ENCODE measurements around the gene TSACC. TPM values are rescaled to one million over a fixed set of nuclear protein-coding genes. Genes with fewer than 3 reads are reported as not detected.
"Not testable (repeated sequence)": the region's sequence is repeated elsewhere in the genome, so short reads cannot be mapped to it uniquely, and the experiment has no call there.

TSACC gene
- total RNA-seq, 2 experiments from 2014 or later = not detected

GRCh38 chr1:156336242-156336641 lies 2.1 kb upstream of the TSACC start:
- Mint-ChIP-seq H3K36me3 (peaks cover 49% of the 10 kb centered on the region), H3K4me1 (peaks cover 25% of the 10 kb centered on the region), H3K27me3 (no peaks in the 10 kb centered on the region), H3K27ac (peak overlapping the region; percentile 93), H3K4me3 (peak overlapping the region; percentile 98), H3K9me3 (no peaks in the 10 kb centered on the region)
- DNase-seq = no peak

DNA sequence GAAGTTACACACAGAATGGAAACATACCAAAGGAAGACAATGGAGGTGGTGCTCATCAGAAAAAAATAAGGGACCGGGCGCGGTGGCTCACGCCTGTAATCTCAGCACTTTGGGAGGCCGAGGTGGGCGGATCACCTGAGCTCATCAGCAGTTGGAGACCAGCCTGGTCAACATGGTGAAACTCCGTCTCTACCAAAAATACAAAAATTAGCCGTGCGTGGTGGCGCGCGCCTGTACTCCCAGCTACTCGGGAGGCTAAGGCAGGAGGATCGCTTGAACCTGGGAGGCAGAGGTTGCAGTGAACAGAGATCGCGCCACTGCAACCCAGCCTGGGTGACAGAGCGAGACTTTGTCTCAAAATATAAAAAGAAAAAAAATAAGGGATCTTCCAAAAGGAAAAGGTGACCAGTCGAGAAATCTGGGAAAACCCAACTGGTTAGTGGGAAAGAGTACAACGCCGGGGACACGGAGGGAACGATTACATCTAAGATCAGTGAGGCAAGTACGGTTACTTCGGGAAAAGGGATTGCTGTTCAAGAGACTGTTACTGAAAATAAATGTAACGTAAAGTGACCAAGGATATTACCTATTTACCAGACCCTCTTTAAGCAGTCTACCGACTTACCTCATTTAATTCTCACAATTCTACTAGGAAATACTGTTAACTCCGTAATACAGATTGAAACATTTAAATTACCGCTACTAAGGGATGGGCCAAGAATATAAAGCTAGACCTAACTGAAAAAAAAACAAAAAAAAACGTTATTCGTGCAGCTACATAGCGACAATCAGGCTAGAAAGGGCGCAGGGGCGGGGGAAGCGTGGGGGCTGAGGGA lies 1.1 kb upstream of the TSACC start:
- H3K36me3 Mint-ChIP-seq = peaks cover 44% of the 10 kb centered on the region
- H3K9me3 Mint-ChIP-seq = no peaks in the 10 kb centered on the region
- peak; percentile 10 for DNase-seq
- peak overlapping the region; percentile 93 for H3K27ac Mint-ChIP-seq
- H3K27me3 Mint-ChIP-seq = no peaks in the 10 kb centered on the region
- H3K4me3 Mint-ChIP-seq = peak overlapping the region; percentile 98
- H3K4me1 Mint-ChIP-seq = peaks cover 28% of the 10 kb centered on the region

DNA sequence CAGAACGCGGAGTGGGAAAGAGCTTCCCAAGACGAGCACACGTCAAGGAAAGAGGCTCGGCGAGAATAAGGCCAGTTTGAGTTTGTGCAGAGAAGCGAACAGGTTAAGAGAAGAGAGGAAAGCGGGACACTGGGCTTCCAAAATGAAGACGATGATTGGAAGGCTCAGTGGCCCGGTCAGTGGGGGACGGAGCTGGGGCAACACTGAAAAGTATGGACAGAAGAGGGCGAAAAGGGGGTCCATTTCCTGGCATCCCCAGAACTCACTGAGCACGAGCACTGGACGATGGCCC lies 492 bp upstream of the TSACC start:
- H3K4me1 Mint-ChIP-seq = peaks cover 28% of the 10 kb centered on the region
- peaks cover 39% of the 10 kb centered on the region for H3K36me3 Mint-ChIP-seq
- H3K27ac Mint-ChIP-seq = peak overlapping the region; percentile 93
- H3K9me3 Mint-ChIP-seq = no peaks in the 10 kb centered on the region
- H3K4me3 Mint-ChIP-seq = peak overlapping the region; percentile 98
- DNase-seq = no peak
- no peaks in the 10 kb centered on the region for H3K27me3 Mint-ChIP-seq

- H3K4me1 Mint-ChIP-seq = peaks cover 6% of the 10 kb centered on the region
- DNase-seq = no peak
- H3K27ac Mint-ChIP-seq = no peak overlapping the region
- no peaks in the 10 kb centered on the region for H3K9me3 Mint-ChIP-seq
- H3K36me3 Mint-ChIP-seq = peaks cover 7% of the 10 kb centered on the region
- peaks cover 11% of the 10 kb centered on the region for H3K27me3 Mint-ChIP-seq
- H3K4me3 Mint-ChIP-seq = no peak overlapping the region
Observed at GRCh38 chr1:156342166-156342955, 4.0 kb downstream of the TSACC start.

- Mint-ChIP-seq H3K9me3 (no peaks in the 10 kb centered on the region), H3K4me3 (no peak overlapping the region), H3K27me3 (peaks cover 11% of the 10 kb centered on the region), H3K36me3 (no peaks in the 10 kb centered on the region), H3K4me1 (peaks cover 3% of the 10 kb centered on the region), H3K27ac (no peak overlapping the region)
- DNase-seq = no peak
Observed at GRCh38 chr1:156344409-156344808, 6.1 kb downstream of the TSACC start.

GRCh38 chr1:156346035-156346434 lies 7.7 kb downstream of the TSACC start:
- peaks cover 18% of the 10 kb centered on the region for H3K27me3 Mint-ChIP-seq
- H3K36me3 Mint-ChIP-seq, H3K27ac Mint-ChIP-seq, H3K4me3 Mint-ChIP-seq, DNase-seq, H3K4me1 Mint-ChIP-seq, H3K9me3 Mint-ChIP-seq: not testable (repeated sequence)

DNA sequence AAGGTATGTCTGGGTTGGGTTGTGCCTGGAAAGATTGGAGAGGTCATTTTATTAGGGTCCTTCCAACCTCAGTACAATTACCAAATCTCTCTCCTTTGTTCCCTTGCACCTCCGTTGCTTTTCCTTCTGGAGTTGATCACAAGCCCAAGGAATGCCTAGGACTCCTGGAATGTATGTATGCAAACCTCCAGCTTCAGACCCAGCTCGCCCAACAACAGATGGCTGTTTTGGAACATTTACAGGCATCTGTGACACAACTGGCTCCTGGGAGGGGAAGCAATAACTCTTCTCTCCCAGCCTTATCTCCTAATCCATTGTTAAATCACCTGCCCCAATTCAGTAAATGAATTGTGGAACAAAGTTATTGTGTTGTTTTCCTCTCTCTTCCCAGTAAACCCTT lies 8.3 kb downstream of the TSACC start:
- no peaks in the 10 kb centered on the region for H3K9me3 Mint-ChIP-seq
- H3K27ac Mint-ChIP-seq = no peak overlapping the region
- H3K27me3 Mint-ChIP-seq = peaks cover 18% of the 10 kb centered on the region
- no peak overlapping the region for H3K4me3 Mint-ChIP-seq
- H3K4me1 Mint-ChIP-seq = peaks cover 3% of the 10 kb centered on the region
- DNase-seq = no peak
- H3K36me3 Mint-ChIP-seq = no peaks in the 10 kb centered on the region

DNA sequence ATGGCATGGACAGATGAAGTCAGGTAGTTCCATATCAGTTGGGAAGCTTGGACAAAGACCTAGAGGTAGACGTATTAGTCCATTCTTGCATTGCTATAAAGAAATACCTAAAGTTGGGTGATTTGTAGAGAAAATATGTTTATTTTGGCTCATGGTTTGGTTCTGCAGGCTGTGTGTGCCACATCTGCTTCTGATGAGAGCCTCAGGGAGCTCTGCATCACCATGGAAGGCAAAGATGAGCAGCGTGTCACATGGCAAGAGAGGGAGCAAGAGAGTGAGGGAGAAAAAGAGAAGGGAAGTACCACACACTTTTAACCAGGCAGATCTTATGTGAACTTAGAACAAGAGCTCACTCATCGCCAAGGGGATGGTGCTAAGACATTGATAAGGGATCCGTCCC lies 9.0 kb downstream of the TSACC start:
- H3K4me1 Mint-ChIP-seq = no peaks in the 10 kb centered on the region
- no peaks in the 10 kb centered on the region for H3K9me3 Mint-ChIP-seq
- H3K4me3 Mint-ChIP-seq = no peak overlapping the region
- H3K27ac Mint-ChIP-seq = no peak overlapping the region
- H3K36me3 Mint-ChIP-seq = no peaks in the 10 kb centered on the region
- DNase-seq = no peak
- H3K27me3 Mint-ChIP-seq = peaks cover 18% of the 10 kb centered on the region

DNA sequence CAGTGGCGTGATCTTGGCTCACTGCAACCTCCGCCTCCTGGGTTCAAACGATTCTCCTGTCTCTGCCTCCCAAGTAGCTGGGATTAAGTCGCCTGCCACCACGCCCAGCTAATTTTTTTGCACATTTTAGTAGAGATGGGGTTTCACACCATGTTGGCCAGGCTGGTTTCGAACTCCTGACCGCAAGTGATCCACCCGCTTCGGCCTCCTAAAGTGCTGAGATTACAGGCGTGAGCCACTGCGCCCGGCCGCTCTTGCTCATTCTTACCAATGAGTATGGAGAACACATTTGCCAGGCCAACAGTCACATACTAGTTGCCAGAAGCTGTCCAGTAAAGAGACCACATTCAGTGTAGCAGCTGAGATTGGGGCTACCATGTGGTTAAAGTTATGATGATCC lies 14.2 kb downstream of the TSACC start:
- H3K27ac Mint-ChIP-seq, DNase-seq, H3K9me3 Mint-ChIP-seq: not testable (repeated sequence)

GRCh38 chr1:156356262-156356874 lies 18.0 kb downstream of the TSACC start:
- H3K4me3 Mint-ChIP-seq = no peak overlapping the region
- H3K27me3 Mint-ChIP-seq = peaks cover 46% of the 10 kb centered on the region
- DNase-seq = no peak
- no peaks in the 10 kb centered on the region for H3K9me3 Mint-ChIP-seq
- H3K36me3 Mint-ChIP-seq = no peaks in the 10 kb centered on the region
- H3K4me1 Mint-ChIP-seq = peaks cover 9% of the 10 kb centered on the region
- no peak overlapping the region for H3K27ac Mint-ChIP-seq

More for the DNA sequence above, 14.2 kb downstream of the TSACC start:
- H3K4me1 Mint-ChIP-seq, H3K36me3 Mint-ChIP-seq, H3K4me3 Mint-ChIP-seq: not testable (repeated sequence)
- H3K27me3 Mint-ChIP-seq = peaks cover 39% of the 10 kb centered on the region

DNA sequence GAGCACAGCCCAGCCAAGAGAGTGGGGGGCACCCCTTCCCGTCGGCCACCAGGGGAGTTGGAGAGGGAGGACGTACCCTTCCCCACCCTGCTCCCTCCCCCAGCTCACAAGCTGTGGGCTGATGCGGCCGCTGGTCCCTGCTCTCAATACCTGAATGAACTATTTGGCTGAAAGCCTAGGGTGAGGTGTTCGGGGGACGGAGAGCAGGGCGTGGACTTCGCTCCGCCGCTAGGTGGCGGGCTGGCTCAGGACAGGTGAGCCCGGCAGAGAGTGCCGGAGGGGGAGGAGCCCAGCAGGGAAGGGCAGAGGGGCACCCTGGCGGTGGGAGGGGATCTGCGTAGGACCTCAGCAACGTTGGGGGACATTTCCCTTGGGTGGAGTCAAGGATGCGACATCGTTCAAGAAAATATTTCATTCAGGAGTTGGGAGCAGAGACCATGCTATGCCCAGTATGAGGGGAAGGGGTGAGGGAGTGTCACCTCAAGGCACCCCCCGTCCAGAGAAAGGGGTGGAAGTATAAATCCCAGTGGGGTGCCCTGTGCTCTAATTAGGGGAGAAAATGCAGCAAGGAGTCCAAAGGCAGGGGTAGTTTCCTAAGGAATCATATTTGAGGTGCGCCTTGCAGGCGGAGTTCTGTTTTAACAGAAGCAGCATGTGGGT lies 18.7 kb downstream of the TSACC start:
- H3K27me3 Mint-ChIP-seq = peaks cover 46% of the 10 kb centered on the region
- no peaks in the 10 kb centered on the region for H3K9me3 Mint-ChIP-seq
- no peaks in the 10 kb centered on the region for H3K36me3 Mint-ChIP-seq
- no peak overlapping the region for H3K4me3 Mint-ChIP-seq
- H3K27ac Mint-ChIP-seq = no peak overlapping the region
- H3K4me1 Mint-ChIP-seq = peaks cover 9% of the 10 kb centered on the region
- peak; percentile 66 for DNase-seq

DNA sequence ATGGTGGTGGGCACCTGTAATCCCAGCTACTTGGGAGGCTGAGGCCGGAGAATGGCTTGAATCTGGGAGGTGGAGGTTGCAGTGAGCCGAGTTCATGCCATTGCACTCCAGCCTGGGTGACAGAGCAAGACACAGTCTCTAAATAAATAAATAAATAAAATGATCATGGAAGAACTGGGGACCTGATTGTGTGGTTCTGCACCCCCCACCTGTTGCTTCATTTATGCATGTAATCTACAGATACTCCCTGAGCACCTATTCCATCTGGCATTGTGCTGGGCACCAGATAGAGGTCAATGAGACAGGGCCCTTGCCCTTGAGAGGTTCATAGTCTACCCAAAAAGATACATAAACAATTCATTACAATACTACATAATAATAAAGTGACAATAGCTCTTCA lies 19.7 kb downstream of the TSACC start:
- Mint-ChIP-seq H3K4me1 (peaks cover 9% of the 10 kb centered on the region), H3K4me3 (no peak overlapping the region), H3K36me3 (no peaks in the 10 kb centered on the region), H3K27me3 (peaks cover 46% of the 10 kb centered on the region), H3K27ac (no peak overlapping the region), H3K9me3 (no peaks in the 10 kb centered on the region)
- no peak for DNase-seq

- Mint-ChIP-seq H3K27me3 (peaks cover 47% of the 10 kb centered on the region), H3K9me3 (no peaks in the 10 kb centered on the region), H3K4me3 (no peak overlapping the region), H3K36me3 (no peaks in the 10 kb centered on the region), H3K27ac (no peak overlapping the region), H3K4me1 (peaks cover 9% of the 10 kb centered on the region)
- DNase-seq = no peak
Observed at GRCh38 chr1:156358641-156359040, 20.3 kb downstream of the TSACC start.

- peaks cover 47% of the 10 kb centered on the region for H3K27me3 Mint-ChIP-seq
- no peaks in the 10 kb centered on the region for H3K9me3 Mint-ChIP-seq
- H3K4me1 Mint-ChIP-seq = peaks cover 9% of the 10 kb centered on the region
- H3K4me3 Mint-ChIP-seq = no peak overlapping the region
- H3K36me3 Mint-ChIP-seq = no peaks in the 10 kb centered on the region
- DNase-seq = no peak
- no peak overlapping the region for H3K27ac Mint-ChIP-seq
Observed at GRCh38 chr1:156359249-156359648, 20.9 kb downstream of the TSACC start.

DNA sequence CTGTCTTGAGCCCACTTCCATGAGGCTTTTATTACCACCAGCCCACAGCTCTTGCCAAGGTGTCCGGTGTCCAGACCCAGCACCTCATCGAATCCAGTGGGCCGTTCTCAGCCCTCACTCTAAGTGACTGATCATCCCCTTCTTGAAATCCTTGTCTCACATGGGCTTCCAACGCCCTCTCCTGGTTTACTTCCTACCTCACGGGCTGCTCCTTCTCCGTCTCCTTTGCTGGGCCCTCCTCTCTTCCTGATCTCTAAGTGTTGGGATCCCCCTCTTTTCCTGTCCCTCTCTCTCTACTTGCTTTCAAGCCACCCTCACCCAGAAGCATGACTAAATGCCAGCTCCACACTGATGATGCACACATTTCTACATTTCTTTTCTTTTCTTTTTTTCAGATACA lies 21.6 kb downstream of the TSACC start:
- no peak for DNase-seq
- H3K9me3 Mint-ChIP-seq = no peaks in the 10 kb centered on the region
- no peak overlapping the region for H3K4me3 Mint-ChIP-seq
- no peaks in the 10 kb centered on the region for H3K36me3 Mint-ChIP-seq
- no peak overlapping the region for H3K27ac Mint-ChIP-seq
- H3K27me3 Mint-ChIP-seq = peaks cover 40% of the 10 kb centered on the region
- H3K4me1 Mint-ChIP-seq = peaks cover 9% of the 10 kb centered on the region
